K562 (cell line): ENCODE results near the gene TMEM135.
"Not testable (repeated sequence)": the region's sequence is repeated elsewhere in the genome, so short reads cannot be mapped to it uniquely, and the experiment has no call there.

Source experiments
- ARID2 ChIP-seq: fragments of 450-650 bp; IDR thresholded peaks from 2 replicates; pipeline ENCODE4 v1.6.1; 2017; ENCODE audit warnings: antibody characterized with exemption, mild to moderate bottlenecking
- CTCF ChIP-seq, 3 experiments: IDR thresholded peaks in 2 of 3; conservative IDR thresholded peaks in 1 of 3; 2 replicates each; pipeline ENCODE4 v1.5.1; 2011 to 2012; ENCODE audit warnings: low read length in 3 of 3, mild to moderate bottlenecking in 3 of 3, control low read depth in 2 of 3, improper control_type of control experiment in 1 of 3, inconsistent platforms in 1 of 3, low read depth in 1 of 3, mixed read lengths in 1 of 3, moderate library complexity in 1 of 3; ENCODE audit not compliant: insufficient read depth in 2 of 3
- POLR2A ChIP-seq: fragments of 450-650 bp; conservative IDR thresholded peaks from 2 replicates; pipeline ENCODE4 v1.6.1; 2016
- POLR2AphosphoS5 ChIP-seq: IDR thresholded peaks from 2 replicates; pipeline ENCODE4 v1.6.1; 2011; ENCODE audit warnings: mild to moderate bottlenecking, low read depth, low read length, moderate library complexity; ENCODE audit not compliant: control insufficient read depth, insufficient read depth
- RAD21 ChIP-seq, 2 experiments: fragments of 250-450 bp in 1 of 2; fragments of 450-650 bp in 1 of 2; sonication (Bioruptor Pico) in 1 of 2; formaldehyde crosslinking in 1 of 2; IDR thresholded peaks in 1 of 2; conservative IDR thresholded peaks in 1 of 2; 2 replicates each; pipeline versions ENCODE4 v1.4.0 to v1.8.0; 2020 to 2022; ENCODE audit warnings: mild to moderate bottlenecking in 2 of 2, moderate library complexity in 1 of 2
- RERE ChIP-seq: sonication (generic); formaldehyde crosslinking; IDR thresholded peaks from 2 replicates; pipeline ENCODE4 v1.8.0; 2023; ENCODE audit warnings: missing genetic modification reagents, mild to moderate bottlenecking, borderline replicate concordance
- ZNF324 ChIP-seq: fragments of 250-450 bp; sonication (Bioruptor Pico); IDR thresholded peaks from 2 replicates; pipeline ENCODE4 v1.4.0; 2020; ENCODE audit warnings: mild to moderate bottlenecking
- ZNF384 ChIP-seq: IDR thresholded peaks from 2 replicates; pipeline ENCODE4 v1.6.1; 2012; ENCODE audit warnings: low read depth, low read length, improper control_type of control experiment
- ZNF507 ChIP-seq: conservative IDR thresholded peaks from 2 replicates; pipeline ENCODE4 v1.6.1; 2017; ENCODE audit warnings: missing genetic modification characterization, missing compliant biosample characterization

DNA sequence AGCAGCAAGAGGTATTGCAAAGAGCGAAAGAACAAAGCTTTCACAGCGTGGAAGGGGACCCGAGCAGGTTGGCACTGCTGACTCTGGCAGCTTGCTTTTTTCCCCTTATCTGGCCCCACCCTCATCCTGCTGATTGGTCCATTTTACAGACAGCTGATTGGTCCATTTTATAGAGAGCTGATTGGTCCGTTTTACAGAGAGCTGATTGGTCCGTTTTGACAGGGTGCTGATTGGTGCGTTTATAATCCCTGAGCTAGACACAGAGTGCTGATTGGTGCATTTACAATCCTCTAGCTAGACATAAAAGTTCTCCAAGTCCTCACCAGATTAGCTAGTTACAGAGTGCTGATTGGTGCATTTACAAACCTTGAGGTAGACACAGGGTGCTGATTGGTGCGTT lies 247.9 kb downstream of the TMEM135 start:
- not testable (repeated sequence) for TF ChIP-seq CTCF (IDR thresholded peaks at IDR 0.05 in 2 of 3, conservative IDR thresholded peaks at IDR 0.05 in 1 of 3; ENCODE audit: insufficient read depth in 2 of 3, low read depth in 1 of 3, low read length in 3 of 3); POLR2A; RERE (CRISPR knock-in tag); RAD21 (CRISPR knock-in tag; conservative IDR thresholded peaks at IDR 0.05 in 1 of 2, IDR thresholded peaks at IDR 0.05 in 1 of 2); POLR2AphosphoS5; ARID2; ZNF324 (CRISPR knock-in tag); ZNF507 (tag); ZNF384
